HG03095 (cell line): ENCODE data around the gene PCDH17.

Experiments used
- ATAC-seq: cut with Tn5 transposase; IDR thresholded peaks from one replicate; pipeline ENCODE4 v1.9.1; 2021; ENCODE audit warnings: moderate library complexity; ENCODE audit not compliant: unreplicated experiment

Gene PCDH17

DNA sequence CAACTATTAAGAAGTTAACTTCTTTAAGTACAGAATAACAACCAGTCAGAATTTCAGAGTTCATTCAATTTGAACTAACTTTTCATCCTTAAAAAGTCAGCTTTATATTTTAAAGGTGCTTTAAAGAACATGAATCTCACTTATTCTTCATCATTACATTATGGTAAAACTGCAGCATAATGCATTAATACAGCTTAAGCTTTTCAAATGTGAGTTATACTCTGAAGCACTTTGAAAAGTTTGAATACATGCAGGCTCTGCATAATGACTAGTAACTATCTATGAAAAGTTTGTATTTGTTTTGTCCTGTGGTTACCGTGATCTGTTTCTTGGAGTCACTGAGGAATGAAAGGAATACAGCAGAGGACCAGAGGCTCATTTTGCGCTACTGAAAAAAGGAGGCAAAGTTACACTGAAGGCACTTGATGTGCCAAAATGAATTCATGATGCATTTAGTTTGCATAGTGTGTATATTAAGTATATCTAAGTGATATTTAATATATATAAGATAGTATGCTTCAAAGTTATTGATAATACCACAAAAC is 4.1 kb downstream of the PCDH17 start:
- no peak for ATAC-seq

DNA sequence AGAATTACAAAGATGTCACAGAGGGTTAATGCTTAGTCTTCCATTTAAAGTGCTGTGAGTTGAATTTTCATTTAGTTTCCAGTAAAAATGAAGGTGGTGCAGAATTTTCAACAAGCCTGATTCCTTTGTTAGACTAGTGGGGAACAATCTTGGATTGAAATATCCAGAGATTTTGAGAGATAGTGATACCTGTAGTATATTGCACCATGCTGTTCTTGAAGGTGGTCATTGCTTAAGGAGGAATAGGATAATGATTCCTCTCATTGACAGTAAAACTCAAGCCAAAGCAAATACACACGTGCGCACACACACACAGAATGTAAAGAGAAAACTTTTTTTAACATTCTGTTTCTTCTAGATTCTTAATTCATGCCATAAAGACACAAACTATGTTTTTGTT is 5.3 kb downstream of the PCDH17 start:
- ATAC-seq = no peak

- no peak for ATAC-seq
Measured at GRCh38 chr13:57637515-57637914, 6.0 kb downstream of the PCDH17 start.

DNA sequence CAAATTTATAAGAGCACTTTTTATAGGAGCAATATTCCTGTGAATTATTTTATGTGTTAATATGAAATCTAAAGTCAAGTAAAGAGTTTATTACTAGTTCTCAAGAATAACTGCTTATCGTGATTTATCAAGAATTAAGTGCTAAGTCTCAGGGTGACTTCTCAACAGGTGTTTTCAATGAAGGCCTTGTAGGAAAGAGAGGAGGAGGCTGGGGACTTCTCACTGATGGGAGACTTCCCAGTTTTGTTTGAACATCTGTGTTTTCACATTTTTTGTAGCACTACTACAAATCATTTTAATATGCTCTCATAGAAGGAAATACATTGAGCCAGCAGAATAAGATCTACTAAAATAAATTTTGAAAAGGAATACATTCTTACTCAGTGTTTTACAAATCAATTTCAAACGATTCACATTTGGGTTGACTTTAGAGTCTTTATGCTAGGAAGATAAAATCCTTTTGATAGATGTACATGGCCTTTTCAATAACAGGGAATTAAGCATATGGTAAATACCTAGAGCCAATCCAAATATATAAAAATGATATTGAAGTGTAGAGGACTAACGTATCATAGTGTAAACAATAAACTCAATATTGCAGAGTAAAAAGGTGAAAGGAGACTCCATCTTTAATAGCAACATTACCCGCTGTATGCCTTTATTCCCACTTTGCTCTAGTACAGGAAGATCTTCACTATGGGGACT is 6.8 kb downstream of the PCDH17 start:
- ATAC-seq = no peak

- no peak for ATAC-seq
Measured at GRCh38 chr13:57640607-57641006, 9.1 kb downstream of the PCDH17 start.

- no peak for ATAC-seq
Measured at GRCh38 chr13:57641051-57641450, 9.5 kb downstream of the PCDH17 start.

- no peak for ATAC-seq
Measured at GRCh38 chr13:57644106-57644505, 12.6 kb downstream of the PCDH17 start.

GRCh38 chr13:57653229-57653989 is 21.9 kb downstream of the PCDH17 start:
- ATAC-seq = no peak

- no peak for ATAC-seq
Measured at GRCh38 chr13:57665481-57665880, 33.9 kb downstream of the PCDH17 start.

DNA sequence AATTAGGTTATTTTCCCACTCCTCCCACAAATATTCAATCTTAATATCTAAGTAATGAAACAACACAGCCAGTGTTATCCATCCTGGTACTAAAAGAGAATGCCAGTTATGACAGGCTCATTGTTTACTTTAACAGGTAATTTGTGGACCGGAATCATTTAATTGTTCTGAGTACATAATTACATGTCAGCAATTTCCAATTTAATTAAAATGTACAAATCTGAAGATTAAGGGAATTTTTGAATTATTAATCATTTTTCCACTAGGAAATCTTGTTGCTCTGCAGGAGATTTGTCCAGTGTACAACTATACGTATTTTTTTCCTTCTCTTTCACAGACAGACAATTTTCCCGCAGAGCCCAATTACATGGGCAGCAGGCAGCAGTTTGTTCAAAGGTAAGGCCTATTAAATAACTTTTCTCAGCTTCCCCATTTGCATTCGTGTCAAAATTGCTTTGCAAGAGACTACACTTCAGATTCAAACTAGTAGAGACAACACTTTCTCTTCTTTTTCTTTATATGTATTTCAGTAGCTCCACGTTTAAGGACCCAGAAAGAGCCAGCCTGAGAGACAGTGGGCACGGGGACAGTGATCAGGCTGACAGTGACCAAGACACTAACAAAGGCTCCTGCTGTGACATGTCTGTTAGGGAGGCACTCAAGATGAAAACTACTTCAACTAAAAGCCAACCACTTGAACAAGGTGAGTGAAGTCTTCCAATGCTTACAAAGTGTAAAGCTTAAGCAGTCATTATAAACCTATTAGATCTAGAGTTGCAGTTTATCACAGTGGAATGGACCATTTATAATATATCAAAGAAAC is 34.8 kb downstream of the PCDH17 start:
- ATAC-seq = no peak

- no peak for ATAC-seq
Measured at GRCh38 chr13:57672168-57672567, 40.6 kb downstream of the PCDH17 start.

GRCh38 chr13:57673197-57673596 is 41.7 kb downstream of the PCDH17 start:
- no peak for ATAC-seq

DNA sequence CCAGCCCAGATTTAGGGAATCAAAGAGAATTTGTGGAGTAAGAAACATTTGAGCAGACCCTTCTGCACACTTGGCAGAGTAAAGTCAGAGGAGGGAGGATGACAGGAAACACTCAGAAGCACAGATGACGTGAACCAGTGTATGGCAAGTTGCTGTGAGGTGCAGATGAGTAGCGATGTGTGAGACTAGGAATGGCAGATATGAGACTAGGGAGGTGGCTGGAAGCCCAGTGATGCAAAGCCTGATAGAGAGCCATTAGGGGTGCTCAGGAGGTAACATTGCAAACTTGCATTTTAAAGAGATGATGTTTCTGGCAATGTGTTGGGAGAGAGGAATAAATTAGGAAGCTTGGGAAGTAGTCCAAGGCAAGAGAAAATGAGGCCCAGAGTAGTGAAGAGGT is 44.0 kb downstream of the PCDH17 start:
- no peak for ATAC-seq

- no peak for ATAC-seq
Measured at GRCh38 chr13:57680609-57681008, 49.1 kb downstream of the PCDH17 start.

GRCh38 chr13:57682128-57682716 is 50.7 kb downstream of the PCDH17 start:
- no peak for ATAC-seq

- ATAC-seq = no peak
Measured at GRCh38 chr13:57698851-57699250, 67.3 kb downstream of the PCDH17 start.

- ATAC-seq = no peak
Measured at GRCh38 chr13:57704031-57704430, 72.5 kb downstream of the PCDH17 start.

DNA sequence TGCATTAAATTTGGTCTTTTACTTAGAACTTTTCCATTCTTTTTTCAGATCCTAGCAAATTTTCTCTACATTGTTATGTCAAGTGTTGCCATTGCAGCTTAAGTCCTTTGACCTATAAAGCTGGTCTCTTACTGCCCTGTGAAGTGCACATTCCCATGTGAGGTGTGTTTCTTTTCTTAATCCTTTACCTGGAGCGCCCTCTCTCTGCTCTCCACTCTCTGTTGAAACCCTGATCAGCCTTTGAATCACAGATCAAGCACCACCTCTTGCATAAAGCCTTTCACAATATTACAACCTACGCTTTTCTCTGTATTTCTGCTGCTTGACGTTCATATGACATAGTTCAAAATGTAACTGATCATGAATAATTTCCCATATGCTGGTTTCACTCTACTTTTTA is 84.8 kb downstream of the PCDH17 start:
- ATAC-seq = no peak

GRCh38 chr13:57724486-57725272 is 93.1 kb downstream of the PCDH17 start:
- ATAC-seq = no peak

GRCh38 chr13:57725480-57725879 is 93.9 kb downstream of the PCDH17 start:
- no peak for ATAC-seq
